HEK293T (cell line): ENCODE data around the gene RAB5B.

Experiments
- ARNT ChIP-seq: fragments of 450-650 bp; IDR thresholded peaks from 2 replicates; pipeline ENCODE4 v1.6.1; 2017; ENCODE audit warnings: mild to moderate bottlenecking
- BHLHE40 ChIP-seq: fragments of 450-650 bp; IDR thresholded peaks from 2 replicates; pipeline ENCODE4 v1.6.1; 2016; ENCODE audit warnings: mild to moderate bottlenecking, moderate library complexity, borderline replicate concordance
- CTBP1 ChIP-seq: fragments of 450-650 bp; IDR thresholded peaks from 2 replicates; pipeline ENCODE4 v1.6.1; 2016; ENCODE audit warnings: borderline replicate concordance
- ELF4 ChIP-seq: fragments of 450-650 bp; IDR thresholded peaks from 2 replicates; pipeline ENCODE4 v1.6.1; 2017; ENCODE audit warnings: antibody characterized with exemption
- FOXA1 ChIP-seq: fragments of 450-650 bp; IDR thresholded peaks from 2 replicates; pipeline ENCODE4 v1.6.1; 2016; ENCODE audit warnings: mild to moderate bottlenecking
- FOXK2 ChIP-seq: fragments of 450-650 bp; IDR thresholded peaks from 2 replicates; pipeline ENCODE4 v1.6.1; 2016; ENCODE audit warnings: mild to moderate bottlenecking
- FOXM1 ChIP-seq: fragments of 450-650 bp; IDR thresholded peaks from 2 replicates; pipeline ENCODE4 v1.6.1; 2017; ENCODE audit warnings: mild to moderate bottlenecking, borderline replicate concordance
- HDGF ChIP-seq: fragments of 450-650 bp; IDR thresholded peaks from 2 replicates; pipeline ENCODE4 v1.6.1; 2017; ENCODE audit warnings: antibody characterized with exemption, borderline replicate concordance
- LEF1 ChIP-seq: fragments of 450-650 bp; IDR thresholded peaks from 2 replicates; pipeline ENCODE4 v1.6.1; 2017; ENCODE audit warnings: mild to moderate bottlenecking, borderline replicate concordance
- NFRKB ChIP-seq: fragments of 450-650 bp; IDR thresholded peaks from 2 replicates; pipeline ENCODE4 v1.6.1; 2016; ENCODE audit warnings: mild to moderate bottlenecking, moderate library complexity
- SP1 ChIP-seq: fragments of 450-650 bp; IDR thresholded peaks from 2 replicates; pipeline ENCODE4 v1.6.1; 2017
- SUZ12 ChIP-seq: fragments of 450-650 bp; IDR thresholded peaks from 2 replicates; pipeline ENCODE4 v1.6.1; 2016; ENCODE audit warnings: mild to moderate bottlenecking
- TARDBP ChIP-seq: fragments of 450-650 bp; IDR thresholded peaks from 2 replicates; pipeline ENCODE4 v1.6.1; 2016

GRCh38 chr12:55969356-55969755, 4.5 kb upstream of the RAB5B start:
- TF ChIP-seq HDGF (no peak), FOXK2 (no peak), FOXA1 (no peak), TARDBP (no peak), FOXM1 (no peak), CTBP1 (no peak), ELF4 (no peak), NFRKB (no peak), LEF1 (no peak), SP1 (no peak), BHLHE40 (no peak), SUZ12 (no peak), ARNT (no peak)
